ENCODE data around the gene FRAT1.
A peak's percentile ranks its signal among the peaks of the same experiment; 100 is the strongest.
"Not testable (repeated sequence)": the region's sequence is repeated elsewhere in the genome, so short reads cannot be mapped to it uniquely, and the experiment has no call there.

Gene FRAT1, protein sequence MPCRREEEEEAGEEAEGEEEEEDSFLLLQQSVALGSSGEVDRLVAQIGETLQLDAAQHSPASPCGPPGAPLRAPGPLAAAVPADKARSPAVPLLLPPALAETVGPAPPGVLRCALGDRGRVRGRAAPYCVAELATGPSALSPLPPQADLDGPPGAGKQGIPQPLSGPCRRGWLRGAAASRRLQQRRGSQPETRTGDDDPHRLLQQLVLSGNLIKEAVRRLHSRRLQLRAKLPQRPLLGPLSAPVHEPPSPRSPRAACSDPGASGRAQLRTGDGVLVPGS

GRCh38 chr10:97318772-97319651 lies at the start of gene FRAT1:
TSS of gene FRAT1 (plus strand) at chr10:97319271. CDS start at chr10:97319454, 183 bp downstream.
- peak; percentile 46 for DNase-seq

GRCh38 chr10:97270523-97271154 lies 48.4 kb upstream of the FRAT1 start:
- DNase-seq = no peak

GRCh38 chr10:97273700-97274099 lies 45.4 kb upstream of the FRAT1 start:
- no peak for DNase-seq

DNA sequence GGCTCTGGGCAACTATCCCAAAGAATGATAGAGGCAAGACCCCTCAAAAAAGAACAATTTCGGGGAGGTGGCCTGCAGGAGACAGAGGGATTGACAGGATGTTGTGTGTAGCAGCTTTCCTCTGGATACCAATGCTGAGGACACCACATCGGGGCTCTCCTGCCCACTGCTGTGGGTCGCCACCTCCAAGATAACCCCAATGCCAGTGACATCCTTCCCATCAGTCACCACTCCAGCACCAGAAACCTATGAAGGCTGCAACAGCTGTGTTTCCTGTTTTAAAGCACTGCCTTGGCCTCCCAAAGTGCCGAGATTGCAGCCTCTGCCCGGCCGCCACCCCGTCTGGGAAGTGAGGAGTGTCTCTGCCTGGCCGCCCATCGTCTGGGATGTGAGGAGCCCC lies 44.2 kb upstream of the FRAT1 start:
- DNase-seq = no peak

GRCh38 chr10:97277551-97277950 lies 41.5 kb upstream of the FRAT1 start:
- no peak for DNase-seq

DNA sequence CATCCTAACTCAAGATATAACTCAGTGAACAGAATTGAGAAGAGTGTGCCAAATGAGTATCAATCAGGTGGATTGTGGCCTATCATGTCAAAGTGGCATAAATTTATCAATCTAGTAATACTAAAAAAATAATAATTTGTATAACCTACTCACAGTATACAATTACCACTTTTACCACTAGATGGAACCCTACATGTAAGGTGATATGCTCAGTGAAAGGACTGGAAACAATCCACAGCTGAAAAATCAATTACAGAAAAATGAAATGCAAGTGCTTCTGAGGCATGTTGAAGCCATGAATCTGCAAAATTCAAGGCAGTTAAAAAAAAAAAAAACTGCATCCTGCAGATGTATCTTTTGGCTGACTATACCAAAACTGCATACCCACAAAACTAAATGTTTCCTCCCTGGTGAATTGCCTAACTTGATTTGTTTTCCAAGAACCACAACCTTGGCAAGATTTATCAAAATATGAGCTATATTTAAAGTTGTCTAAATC lies 40.5 kb upstream of the FRAT1 start:
- peak; percentile 8 for DNase-seq

GRCh38 chr10:97279121-97279815 lies 39.8 kb upstream of the FRAT1 start:
- DNase-seq = no peak

GRCh38 chr10:97280783-97281182 lies 38.3 kb upstream of the FRAT1 start:
- DNase-seq = no peak

DNA sequence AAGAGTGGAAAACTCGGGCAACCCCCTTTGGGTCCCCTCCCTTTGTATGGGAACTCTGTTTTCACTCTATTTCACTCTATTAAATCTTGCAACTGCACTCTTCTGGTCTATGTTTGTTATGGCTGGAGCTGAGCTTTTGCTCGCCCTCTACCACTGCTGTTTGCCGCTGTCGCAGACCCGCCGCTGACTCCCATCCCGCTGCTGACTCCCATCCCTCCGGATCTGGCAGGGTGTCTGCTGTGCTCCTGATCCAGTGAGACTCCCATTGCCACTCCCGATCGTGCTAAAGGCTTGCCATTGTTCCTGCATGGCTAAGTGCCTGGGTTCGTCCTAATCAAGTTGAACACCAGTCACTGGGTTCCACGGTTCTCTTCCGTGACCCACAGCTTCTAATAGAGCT lies 29.0 kb upstream of the FRAT1 start:
- DNase-seq = not testable (repeated sequence)

- not testable (repeated sequence) for DNase-seq
Measured at GRCh38 chr10:97290576-97291356, 28.3 kb upstream of the FRAT1 start.

GRCh38 chr10:97291357-97292096 lies 27.5 kb upstream of the FRAT1 start:
- DNase-seq = no peak

DNA sequence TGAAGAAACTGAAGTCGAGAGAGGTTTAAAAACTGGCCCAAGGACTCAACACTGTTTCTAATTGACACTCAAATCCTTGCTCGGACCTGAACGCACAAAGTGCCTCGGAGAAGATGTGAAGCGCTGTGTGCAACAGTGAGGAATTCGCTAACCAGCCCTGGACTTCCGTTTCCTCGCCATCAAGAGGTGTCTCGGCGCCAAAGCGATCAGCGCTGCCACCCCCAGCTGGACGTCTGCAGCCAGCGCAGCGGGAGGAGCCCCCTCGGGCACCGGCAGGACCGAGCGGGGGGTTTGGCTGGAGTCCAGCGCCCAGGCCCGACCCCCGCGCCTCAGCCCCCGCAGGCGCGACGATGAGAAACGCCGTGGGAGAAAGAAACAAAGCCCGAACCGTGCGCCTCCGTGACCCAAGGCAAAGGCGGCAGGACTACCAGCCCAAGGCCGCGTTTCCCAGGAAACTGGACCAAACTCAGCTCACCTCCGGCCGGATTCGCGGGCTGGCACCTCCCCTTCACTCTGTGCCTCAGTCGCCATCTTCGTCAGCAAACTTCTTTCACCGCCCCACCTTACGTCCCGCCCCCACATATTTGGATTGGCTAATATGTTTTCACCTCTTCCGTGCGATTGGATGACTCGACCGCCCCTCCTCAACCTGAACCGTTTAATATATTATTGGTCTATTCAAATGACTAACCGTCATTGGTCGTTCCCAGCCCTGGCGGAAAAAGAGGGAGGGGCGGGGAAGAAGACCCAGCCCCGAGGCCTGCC lies 26.8 kb upstream of the FRAT1 start, which contains the start of gene ARHGAP19:
Gene ARHGAP19 (minus strand): TSS at position 541 of the 765 bp plus-strand sequence. CDS start 10 bp downstream, at position 531.
- peak; percentile 87 for DNase-seq

GRCh38 chr10:97292862-97293198 lies 26.2 kb upstream of the FRAT1 start:
- no peak for DNase-seq

GRCh38 chr10:97297556-97298222 lies 21.4 kb upstream of the FRAT1 start:
- no peak for DNase-seq

GRCh38 chr10:97298223-97298571 lies 20.9 kb upstream of the FRAT1 start:
- no peak for DNase-seq

- no peak for DNase-seq
Measured at GRCh38 chr10:97300980-97301379, 18.1 kb upstream of the FRAT1 start.

GRCh38 chr10:97302088-97302791 lies 16.8 kb upstream of the FRAT1 start:
- no peak for DNase-seq

GRCh38 chr10:97307441-97307840 lies 11.6 kb upstream of the FRAT1 start:
- no peak for DNase-seq

Data from DMS79 (cell line).